ENCODE data around the gene PSENEN.
A peak's percentile ranks its signal among the peaks of the same experiment; 100 is the strongest.

The PSENEN gene

GRCh38 chr19:35775298-35776101 is 30.0 kb downstream of the PSENEN start, which contains the start of gene ARHGAP33:
Gene ARHGAP33 (plus strand): TSS chr19:35775564. CDS start chr19:35775659, 95 bp downstream.
- DNase-seq = peak; percentile 81

- no peak for DNase-seq
Measured at GRCh38 chr19:35776102-35776788, 30.8 kb downstream of the PSENEN start.

- DNase-seq = no peak
Measured at GRCh38 chr19:35777086-35777841, 31.8 kb downstream of the PSENEN start.

GRCh38 chr19:35777961-35778360 is 32.5 kb downstream of the PSENEN start:
- no peak for DNase-seq

GRCh38 chr19:35779033-35779432 is 33.6 kb downstream of the PSENEN start:
- no peak for DNase-seq

- no peak for DNase-seq
Measured at GRCh38 chr19:35780058-35780457, 34.6 kb downstream of the PSENEN start.

- no peak for DNase-seq
Measured at GRCh38 chr19:35780717-35781116, 35.3 kb downstream of the PSENEN start.

- no peak for DNase-seq
Measured at GRCh38 chr19:35781650-35782049, 36.2 kb downstream of the PSENEN start.

GRCh38 chr19:35782589-35782988 is 37.1 kb downstream of the PSENEN start:
- DNase-seq = no peak

GRCh38 chr19:35783469-35784434 is 38.3 kb downstream of the PSENEN start:
- DNase-seq = no peak

- DNase-seq = no peak
Measured at GRCh38 chr19:35784503-35785338, 39.3 kb downstream of the PSENEN start.

- no peak for DNase-seq
Measured at GRCh38 chr19:35785339-35785627, 39.8 kb downstream of the PSENEN start.

GRCh38 chr19:35786299-35787160 is 41.1 kb downstream of the PSENEN start:
- no peak for DNase-seq

GRCh38 chr19:35787227-35787799 is 41.9 kb downstream of the PSENEN start:
- DNase-seq = no peak

- DNase-seq = no peak
Measured at GRCh38 chr19:35788205-35788960, 42.9 kb downstream of the PSENEN start.

- no peak for DNase-seq
Measured at GRCh38 chr19:35789195-35789977, 43.9 kb downstream of the PSENEN start.

GRCh38 chr19:35789978-35790944 is 44.8 kb downstream of the PSENEN start:
- DNase-seq = no peak
